Measurements from ENCODE around the gene NPAS3. TPM values are rescaled to one million over a fixed set of nuclear protein-coding genes. Genes with fewer than 3 reads are reported as not detected.
A peak's percentile ranks its signal among the peaks of the same experiment; 100 is the strongest.

The NPAS3 gene
- total and polyA plus RNA-seq, 2 of the 8 experiments (the other 6 are each of a cell fraction or from before 2014, with no cell fraction given): 0.11 to 0.60 TPM

DNA sequence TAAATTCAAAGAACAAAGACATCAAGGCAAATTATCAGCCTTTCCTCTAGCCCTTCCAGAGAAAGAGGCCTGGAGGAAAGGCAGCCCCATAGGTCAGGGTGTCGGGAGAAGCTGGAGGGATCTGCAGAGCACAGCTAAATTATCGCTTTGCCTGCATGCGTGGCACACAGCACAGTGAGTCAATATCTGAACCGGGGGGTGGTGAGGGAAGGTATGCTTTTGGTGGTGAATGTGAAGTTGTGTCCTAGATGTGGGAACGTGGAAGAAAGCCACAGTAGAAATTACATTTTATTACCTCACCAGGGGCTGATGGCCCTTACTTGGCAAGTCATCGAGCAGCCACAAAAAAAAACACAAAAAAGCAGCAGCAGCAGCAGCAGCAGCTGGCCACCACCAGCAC lies 769.0 kb downstream of the NPAS3 start:
- H2BK120ac ChIP-seq (replicated peaks; ENCODE audit: low read depth, low read length): no peak overlapping the region
- no peaks in the 10 kb centered on the region for H3K36me3 ChIP-seq (ENCODE audit: control insufficient read depth in 2 of 4, insufficient read depth in 4 of 4, low read length in 3 of 4)
- H3K4me3 ChIP-seq (ENCODE audit: extremely low read depth in 1 of 4, insufficient read depth in 2 of 4, low read depth in 3 of 4, low read length in 4 of 4): no peak overlapping the region
- no peaks in the 10 kb centered on the region for H3K27me3 ChIP-seq (replicated peaks in 1 of 4; ENCODE audit: control insufficient read depth in 3 of 4, extremely low read depth in 1 of 4, insufficient read depth in 3 of 4, low read length in 3 of 4)
- H2AFZ ChIP-seq (ENCODE audit: low read length): peak overlapping the region; percentile 57; the same call in 1 of the 2 replicates
- no peak overlapping the region for H3K4me2 ChIP-seq (ENCODE audit: insufficient read depth in 1 of 2, low read depth in 2 of 2, low read length in 2 of 2)
- H3K4ac ChIP-seq (replicated peaks; ENCODE audit: insufficient read length, low read depth, low read length): no peak overlapping the region
- no peak overlapping the region for H2BK15ac ChIP-seq (ENCODE audit: low read length)
- no peak overlapping the region for H3K18ac ChIP-seq (ENCODE audit: extremely low read depth, low read length)
- POLR2A ChIA-PET (ENCODE audit: partially characterized antibody): no interaction called here
- H2BK12ac ChIP-seq (ENCODE audit: low read depth, low read length): no peak overlapping the region; the same call in 1 of the 2 replicates
- WGBS, 2 experiments (ENCODE audit: extremely low coverage in 1 of 2, insufficient coverage in 1 of 2, insufficient read length in 1 of 2, insufficient replicate concordance in 2 of 2, low coverage in 1 of 2, low lambda C conversion rate in 2 of 2, missing lambda C conversion rate in 1 of 2): 94% methylated on average over 6 of the region's 6 CpGs; no CpG with 5 or more reads in 1 of the 2 experiments
- no peak overlapping the region for H3K23ac ChIP-seq (ENCODE audit: insufficient read length)
- DNase-seq (ENCODE audit: low read depth in 1 of 2, low spot score in 2 of 2): no peak
- CTCF ChIA-PET (ENCODE audit: partially characterized antibody): interaction anchor here (1.2 kb wide), 1 partner anchor 31 kb away, joined by 3 read pairs; no protein-coding TSS in a partner anchor
- no peaks in the 10 kb centered on the region for H3K23me2 ChIP-seq (ENCODE audit: low read depth, low read length)
- H2AK5ac ChIP-seq (ENCODE audit: low read depth, low read length): no peak overlapping the region
- H3K56ac ChIP-seq (replicated peaks; ENCODE audit: insufficient read length, low read depth, low read length): no peak overlapping the region
- H3K9ac ChIP-seq (replicated peaks in 1 of 4; ENCODE audit: extremely low read depth in 1 of 4, low read depth in 3 of 4, low read length in 3 of 4): no peak overlapping the region
- H3K79me1 ChIP-seq (ENCODE audit: low read depth, low read length): no peaks in the 10 kb centered on the region
- H3K79me2 ChIP-seq (ENCODE audit: control insufficient read depth in 1 of 2, insufficient read depth in 2 of 2, low read length in 2 of 2): no peaks in the 10 kb centered on the region
- H2BK20ac ChIP-seq (ENCODE audit: low read length): no peak overlapping the region
- no peaks in the 10 kb centered on the region for H3K9me3 ChIP-seq (ENCODE audit: insufficient read depth in 2 of 2, low read depth in 1 of 2, low read length in 1 of 2)
- no peak overlapping the region; the same call in none of the 2 replicates for H4K8ac ChIP-seq (ENCODE audit: extremely low read depth, insufficient read depth, low read length)
- H2BK5ac ChIP-seq (ENCODE audit: low read depth, low read length): no peak overlapping the region
- H4K91ac ChIP-seq (replicated peaks; ENCODE audit: insufficient read length, low read length): peak overlapping the region; percentile 19
- H4K20me1 ChIP-seq (replicated peaks in 1 of 2; ENCODE audit: control insufficient read depth in 1 of 2, insufficient read depth in 2 of 2, low read length in 2 of 2): no peaks in the 10 kb centered on the region
- H4K5ac ChIP-seq (ENCODE audit: insufficient read length, low read depth, low read length): peak overlapping the region; percentile 10
- FAIRE-seq: no peak
- H3K4me1 ChIP-seq (replicated peaks in 1 of 4; ENCODE audit: control insufficient read depth in 3 of 4, insufficient read depth in 4 of 4, low read length in 3 of 4): peaks cover 0 to 7% (median 1%) of the 10 kb centered on the region in 4 experiments; a peak in 2 of 7 replicates
- H3K14ac ChIP-seq (ENCODE audit: insufficient read length): peak overlapping the region; percentile 17
- H3K27ac ChIP-seq (ENCODE audit: low read depth, low read length): no peak overlapping the region
- TF ChIP-seq KDM4A (IDR thresholded peaks at IDR 0.05; ENCODE audit: low read depth, low read length, severe bottlenecking) (no peak), CBX5 (IDR thresholded peaks at IDR 0.05; ENCODE audit: low read depth, low read length) (no peak)
- TF ChIP-seq, protein P1, sequence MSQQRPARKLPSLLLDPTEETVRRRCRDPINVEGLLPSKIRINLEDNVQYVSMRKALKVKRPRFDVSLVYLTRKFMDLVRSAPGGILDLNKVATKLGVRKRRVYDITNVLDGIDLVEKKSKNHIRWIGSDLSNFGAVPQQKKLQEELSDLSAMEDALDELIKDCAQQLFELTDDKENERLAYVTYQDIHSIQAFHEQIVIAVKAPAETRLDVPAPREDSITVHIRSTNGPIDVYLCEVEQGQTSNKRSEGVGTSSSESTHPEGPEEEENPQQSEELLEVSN (IDR thresholded peaks at IDR 0.05): no peak

Data from H1 (cell line).